HepG2 (cell line): ENCODE data around the gene DNAJB5. TPM values are rescaled to one million over a fixed set of nuclear protein-coding genes. Genes with fewer than 3 reads are reported as not detected.
A peak's percentile ranks its signal among the peaks of the same experiment; 100 is the strongest.

ENCODE experiments used
- ATAC-seq: fragments of 200-7000 bp; cut with Tn5 transposase; 3 replicates; pipeline ENCODE4 v1.9.1; 2020; ENCODE audit warnings: mild to moderate bottlenecking, moderate library complexity
- BruUV-seq: library from RNA; stranded (reverse); fragments of 400-500 nt; replicated peaks from 2 replicates; lab custom pipeline; 2021; lab: Mats Ljungman, UMichigan
- CTCF ChIA-PET: fragments of 300-600 bp; formaldehyde crosslinking; extraction: SDS; loops from one replicate; lab custom pipeline; 2021; ENCODE audit warnings: low total read pairs, inconsistent platforms, low intra/inter-chr PET ratio; lab: Yijun Ruan, JAX
- POLR2A ChIA-PET: fragments of 350-600 bp; sonication (Branson Sonifier 250); formaldehyde crosslinking; loops from one replicate; lab custom pipeline; 2020; ENCODE audit warnings: antibody characterized with exemption, inconsistent platforms; lab: Yijun Ruan, JAX
- DNase-seq: peaks from one replicate; pipeline ENCODE4 v3.0.0-alpha.2; 2015; ENCODE audit warnings: low spot score
- FAIRE-seq: peaks from 3 replicates; lab custom pipeline; 2011; peaks lifted over from hg19 to GRCh38; lab: Jason Lieb, UNC
- H2AFZ ChIP-seq: one replicate; pipeline ENCODE4 v1.6.1; 2011; ENCODE audit warnings: low read length, inconsistent platforms
- H3K27ac ChIP-seq: fragments of 300-600 bp; 3 replicates; pipeline ENCODE4 v1.8.0; 2011; ENCODE audit warnings: mixed run types, mild to moderate bottlenecking, mixed read lengths, low read length, inconsistent platforms; ENCODE audit not compliant: insufficient read depth; ENCODE audit errors: extremely low read length
- H3K27me3 ChIP-seq, 2 experiments: fragments of 200-600 bp in 1 of 2; 2 replicates in 1 of 2; 3 replicates in 1 of 2; pipeline versions ENCODE4 v1.6.0 to v1.8.0; 2011; ENCODE audit warnings: low read length in 2 of 2, mild to moderate bottlenecking in 2 of 2, moderate library complexity in 2 of 2, inconsistent platforms in 1 of 2; ENCODE audit not compliant: insufficient read depth in 2 of 2, control insufficient read depth in 1 of 2
- H3K36me3 ChIP-seq, 2 experiments: fragments of 200-600 bp in 1 of 2; replicated peaks in 1 of 2; 2 replicates in 1 of 2; 3 replicates in 1 of 2; pipeline versions ENCODE4 v1.5.1 to v1.8.0; 2011; ENCODE audit warnings: low read length in 2 of 2, inconsistent platforms in 1 of 2; ENCODE audit not compliant: insufficient read depth in 2 of 2, control insufficient read depth in 1 of 2
- H3K4me1 ChIP-seq: 2 replicates; pipeline ENCODE4 v1.5.1; 2012; ENCODE audit warnings: low read length, inconsistent platforms; ENCODE audit not compliant: insufficient read depth
- H3K4me2 ChIP-seq: 2 replicates; pipeline ENCODE4 v1.6.0; 2011; ENCODE audit warnings: low read depth, low read length, inconsistent platforms
- H3K4me3 ChIP-seq, 3 experiments: fragments of 200-600 bp in 1 of 3; sonication (generic), shearing (Covaris generic) in 1 of 3; replicated peaks in 1 of 3; 2 replicates each; pipeline ENCODE4 v1.5.1; 2011 to 2016; ENCODE audit warnings: low read length in 3 of 3, inconsistent platforms in 2 of 3, low read depth in 2 of 3, mild to moderate bottlenecking in 2 of 3, control low read depth in 1 of 3, mixed read lengths in 1 of 3; ENCODE audit not compliant: insufficient read depth in 1 of 3
- H3K79me2 ChIP-seq: one replicate; pipeline ENCODE4 v1.6.1; 2011; ENCODE audit warnings: low read length, inconsistent platforms; ENCODE audit not compliant: insufficient read depth
- H3K9ac ChIP-seq: 2 replicates; pipeline ENCODE4 v1.6.0; 2011; ENCODE audit warnings: mild to moderate bottlenecking, low read depth, low read length, inconsistent platforms; ENCODE audit not compliant: insufficient read depth
- H3K9me3 ChIP-seq: 2 replicates; pipeline ENCODE4 v1.5.1; 2012; ENCODE audit warnings: mild to moderate bottlenecking, low read length
- H4K20me1 ChIP-seq: 2 replicates; pipeline ENCODE4 v1.6.0; 2011; ENCODE audit warnings: inconsistent platforms, mild to moderate bottlenecking, low read length, moderate library complexity; ENCODE audit not compliant: insufficient read depth
- ATF7-NPFF ChIP-seq: sonication (generic); formaldehyde crosslinking; IDR thresholded peaks from 2 replicates; pipeline ENCODE4 v1.8.1; 2023; ENCODE audit warnings: mild to moderate bottlenecking, low read depth, missing genetic modification reagents, moderate library complexity
- CREB1 ChIP-seq, 2 experiments: fragments of 450-650 bp in 1 of 2; IDR thresholded peaks; 2 replicates each; pipeline ENCODE4 v1.6.1; 2016 to 2017; ENCODE audit warnings: control low read depth in 1 of 2, mild to moderate bottlenecking in 1 of 2, missing compliant biosample characterization in 1 of 2, missing genetic modification characterization in 1 of 2
- CSRNP2 ChIP-seq: sonication (generic); formaldehyde crosslinking; conservative IDR thresholded peaks from 2 replicates; pipeline ENCODE4 v1.8.0; 2022; ENCODE audit warnings: low read depth, missing genetic modification reagents
- ELF1 ChIP-seq: sonication (generic); formaldehyde crosslinking; IDR thresholded peaks from 2 replicates; pipeline ENCODE4 v1.4.0; 2020; ENCODE audit warnings: missing genetic modification reagents
- ELF4 ChIP-seq: sonication (generic); formaldehyde crosslinking; IDR thresholded peaks from 2 replicates; pipeline ENCODE4 v1.5.0; 2020; ENCODE audit warnings: missing genetic modification reagents, mild to moderate bottlenecking, moderate library complexity, borderline replicate concordance
- HINFP ChIP-seq: sonication (generic); formaldehyde crosslinking; IDR thresholded peaks from 2 replicates; pipeline ENCODE4 v1.4.0; 2020; ENCODE audit warnings: low read depth, mild to moderate bottlenecking, missing genetic modification reagents
- IKZF1 ChIP-seq: fragments of 450-650 bp; IDR thresholded peaks from 2 replicates; pipeline ENCODE4 v1.7.1; 2016
- KDM2A ChIP-seq: sonication (generic); formaldehyde crosslinking; IDR thresholded peaks from 2 replicates; pipeline ENCODE4 v1.4.0; 2020; ENCODE audit warnings: low read depth, missing genetic modification reagents, borderline replicate concordance
- MBD4 ChIP-seq: IDR thresholded peaks from 2 replicates; pipeline ENCODE4 v1.6.1; 2012; ENCODE audit warnings: low read length, inconsistent platforms, borderline replicate concordance
- NCOA5 ChIP-seq: sonication (generic); formaldehyde crosslinking; IDR thresholded peaks from 2 replicates; pipeline ENCODE4 v1.4.0; 2020; ENCODE audit warnings: missing genetic modification reagents
- NR2F6 ChIP-seq, 2 experiments: IDR thresholded peaks; 2 replicates each; pipeline ENCODE4 v1.6.1; 2016; ENCODE audit warnings: antibody characterized with exemption in 1 of 2, mild to moderate bottlenecking in 1 of 2
- PHF8 ChIP-seq: sonication (generic); formaldehyde crosslinking; IDR thresholded peaks from 2 replicates; pipeline ENCODE4 v1.5.0; 2020; ENCODE audit warnings: missing genetic modification reagents
- RBM22 ChIP-seq: fragments of 200-400 bp; formaldehyde crosslinking; optimal IDR thresholded peaks from 2 replicates; pipeline ENCODE3; 2017; ENCODE audit warnings: mild to moderate bottlenecking, low read length, moderate library complexity
- SP5 ChIP-seq: IDR thresholded peaks from 2 replicates; pipeline ENCODE4 v1.6.1; 2016; ENCODE audit warnings: low read depth, borderline replicate concordance
- TFE3 ChIP-seq: IDR thresholded peaks from 2 replicates; pipeline ENCODE4 v1.6.1; 2016
- ZBTB2 ChIP-seq: sonication (generic); formaldehyde crosslinking; IDR thresholded peaks from 2 replicates; pipeline ENCODE4 v1.8.0; 2022; ENCODE audit warnings: low read depth, missing genetic modification reagents
- ZNF670 ChIP-seq: sonication (generic); formaldehyde crosslinking; IDR thresholded peaks from 2 replicates; pipeline ENCODE4 v1.8.0; 2022; ENCODE audit warnings: mild to moderate bottlenecking, missing genetic modification reagents, borderline replicate concordance
- ZNF720 ChIP-seq: sonication (generic); formaldehyde crosslinking; IDR thresholded peaks from 2 replicates; pipeline ENCODE4 v1.4.0; 2020; ENCODE audit warnings: missing genetic modification reagents
- WGBS: methylation state at CpG from one replicate; pipeline ENCODE4 v1.1.6; 2017; ENCODE audit warnings: low lambda C conversion rate; 5-methylcytosine and 5-hydroxymethylcytosine counted together
- in situ Hi-C: cut with HindIII; loops from 2 replicates; pipeline ENCODE4 v1.10.0; 2017; ENCODE audit warnings: low pct_unique_long_range_greater_than_20kb; ENCODE audit not compliant: extremely low pct_ligation_motif_present
- intact Hi-C: fragments of 100-400 bp; cut with micrococcal nuclease; formaldehyde crosslinking; loops from one replicate; pipeline ENCODE4 v1.10.0; 2022; ENCODE audit not compliant: unreplicated experiment
- polyA plus RNA-seq, 8 experiments: library from polyadenylated mRNA; depleted of rRNA in 3 of 8; stranded (reverse) in 7 of 8; unstranded in 1 of 8; fragments of >200 nt; fragmentation: Illumina TruSeq in 4 of 8; extraction: Trizol in 4 of 8; gene quantifications; 2 replicates each; pipeline versions ENCODE4 v1.2.1 to v1.2.3, GENCODE V29; 2011 to 2016; ENCODE audit warnings: low read depth in 4 of 8, missing spikeins in 1 of 8, mixed read lengths in 1 of 8; ENCODE audit not compliant: insufficient read depth in 1 of 8
- total RNA-seq, 5 experiments: library from RNA; depleted of rRNA; stranded (reverse); fragments of >200 nt; fragmentation: Illumina TruSeq; extraction: Trizol; gene quantifications; 2 replicates each; pipeline ENCODE4 v1.2.3, GENCODE V29; 2016; ENCODE audit warnings: low read depth in 1 of 5

The DNAJB5 gene
- total and polyA plus RNA-seq, 2 of the 13 experiments (the other 11 are each of a cell fraction or from before 2014, with no cell fraction given) = 0.40 to 0.69 TPM

- DNase-seq = no peak
- peak overlapping the region; percentile 81 for H3K4me2 ChIP-seq
- WGBS = 55% methylated on average over 10 of the region's 39 CpGs
- H3K36me3 ChIP-seq = no peaks in the 10 kb centered on the region
- H2AFZ ChIP-seq = no peak overlapping the region
- peaks cover 15% of the 10 kb centered on the region for H3K4me1 ChIP-seq
- in situ Hi-C loops = loop anchor here (5.0 kb wide), 1 partner anchor 98 kb away; no protein-coding TSS in a partner anchor
- FAIRE-seq = no peak
- BruUV-seq = no TSS peak
- peak overlapping the region; percentile 63; the same call in 1 of the 2 replicates for H3K9ac ChIP-seq
- peak overlapping the region; percentile 71 to 78 (median 75) for H3K4me3 ChIP-seq
- H3K27me3 ChIP-seq = no peaks in the 10 kb centered on the region; a peak in 2 of 5 replicates
- no peaks in the 10 kb centered on the region for H4K20me1 ChIP-seq
- no peaks in the 10 kb centered on the region for H3K79me2 ChIP-seq
- CTCF ChIA-PET = no interaction called here
- no peak; the same call in 2 of the 3 replicates for ATAC-seq
- no peak overlapping the region for H3K27ac ChIP-seq
- POLR2A ChIA-PET = interaction anchor here (0.6 kb wide), 1 partner anchor 27 kb away, joined by 3 read pairs; no protein-coding TSS in a partner anchor
- no peaks in the 10 kb centered on the region for H3K9me3 ChIP-seq
- intact Hi-C loops = no loop called here
- TF ChIP-seq SP5 (CRISPR knock-in tag) = no peak
- no peak for TF ChIP-seq CREB1 (IDR thresholded peaks at IDR 0.05)
- TF ChIP-seq CREB1 (CRISPR knock-in tag; IDR thresholded peaks at IDR 0.05) = no peak
- TF ChIP-seq HINFP (CRISPR knock-in tag) = no peak
- TF ChIP-seq MBD4 = no peak
- TF ChIP-seq RBM22 = no peak
- no peak for TF ChIP-seq ELF1
- TF ChIP-seq KDM2A (CRISPR knock-in tag) = 0 out of 2 replicates have a peak, but pooled peaks have one; percentile 5
- TF ChIP-seq CSRNP2 (CRISPR knock-in tag) = no peak
- TF ChIP-seq PHF8 (CRISPR knock-in tag) = peak; percentile 11; the same call in 1 of the 2 replicates
- no peak for TF ChIP-seq ZNF720
- TF ChIP-seq ELF4 (CRISPR knock-in tag) = no peak
- TF ChIP-seq NR2F6 (IDR thresholded peaks at IDR 0.05) = no peak
- no peak for TF ChIP-seq NR2F6 (CRISPR knock-in tag; IDR thresholded peaks at IDR 0.05)
- TF ChIP-seq ZBTB2 (CRISPR knock-in tag) = 0 out of 2 replicates have a peak, but pooled peaks have one; percentile 24
- no peak for TF ChIP-seq NCOA5 (CRISPR knock-in tag)
- TF ChIP-seq IKZF1 = no peak
- no peak for TF ChIP-seq ATF7-NPFF (CRISPR knock-in tag)
- TF ChIP-seq TFE3 (CRISPR knock-in tag) = no peak
- no peak for TF ChIP-seq ZNF670
Observed at GRCh38 chr9:34989946-34990635, 546 bp downstream of the DNAJB5 start.
